PC-9 (cell line): ENCODE results near the gene CLDN9.

ENCODE experiments used
- CTCF ChIP-seq: fragments of 200-600 bp; sonication (generic); conservative IDR thresholded peaks from 2 replicates; pipeline ENCODE4 v1.6.1; 2017; ENCODE audit warnings: mixed run types, antibody characterized with exemption, mild to moderate bottlenecking, moderate library complexity
- EZH2 ChIP-seq: fragments of 200-600 bp; sonication (generic); IDR thresholded peaks from 2 replicates; pipeline ENCODE4 v1.8.0; 2017; ENCODE audit warnings: antibody characterized with exemption, low read depth

- no peak for TF ChIP-seq EZH2
- TF ChIP-seq CTCF: no peak
These were observed 25.4 kb upstream of the CLDN9 start for GRCh38 chr16:2987286-2987685.
